GM19239 (cell line): Measurements from ENCODE around the gene SPTBN1.
"Not testable (repeated sequence)": the region's sequence is repeated elsewhere in the genome, so short reads cannot be mapped to it uniquely, and the experiment has no call there.

Source experiments
- DNase-seq: peaks from one replicate; pipeline ENCODE4 v3.0.0; 2011; ENCODE audit warnings: low spot score; ENCODE audit not compliant: insufficient read length
- FAIRE-seq: peaks from 2 replicates; lab custom pipeline; 2011; peaks lifted over from hg19 to GRCh38; lab: Jason Lieb, UNC

The SPTBN1 gene

GRCh38 chr2:54497763-54498680, 41.9 kb downstream of the SPTBN1 start:
- FAIRE-seq (no peak), DNase-seq (no peak)

GRCh38 chr2:54499661-54500060, 43.5 kb downstream of the SPTBN1 start:
- no peak for DNase-seq
- FAIRE-seq, result no peak

GRCh38 chr2:54500404-54501205, 44.5 kb downstream of the SPTBN1 start:
- DNase-seq (no peak), FAIRE-seq (no peak)

GRCh38 chr2:54502731-54503130, 46.6 kb downstream of the SPTBN1 start:
- DNase-seq (no peak), FAIRE-seq (no peak)

- DNase-seq (peak; percentile 23), FAIRE-seq (peak; percentile 79)
Observed at GRCh38 chr2:54503192-54503591, 47.1 kb downstream of the SPTBN1 start.

GRCh38 chr2:54503828-54504227, 47.7 kb downstream of the SPTBN1 start:
- FAIRE-seq, result no peak
- no peak for DNase-seq

- DNase-seq (no peak), FAIRE-seq (no peak)
Observed at GRCh38 chr2:54504866-54505265, 48.7 kb downstream of the SPTBN1 start.

- DNase-seq, result no peak
- no peak for FAIRE-seq
Observed at GRCh38 chr2:54508541-54508940, 52.4 kb downstream of the SPTBN1 start.

- FAIRE-seq, DNase-seq: not testable (repeated sequence)
Observed at GRCh38 chr2:54509043-54509442, 52.9 kb downstream of the SPTBN1 start.

- DNase-seq, result no peak
- no peak for FAIRE-seq
Observed at GRCh38 chr2:54510916-54511315, 54.8 kb downstream of the SPTBN1 start.

GRCh38 chr2:54512183-54512582, 56.1 kb downstream of the SPTBN1 start:
- FAIRE-seq (no peak), DNase-seq (no peak)

- peak; percentile 26 for FAIRE-seq
Observed at GRCh38 chr2:54512663-54513362, 56.7 kb downstream of the SPTBN1 start.

GRCh38 chr2:54513363-54513715, 57.2 kb downstream of the SPTBN1 start:
- FAIRE-seq, result no peak

More at GRCh38 chr2:54512663-54513362, 56.7 kb downstream of the SPTBN1 start:
- DNase-seq, result no peak

GRCh38 chr2:54514822-54515569, 58.9 kb downstream of the SPTBN1 start:
- FAIRE-seq (no peak), DNase-seq (no peak)

More at GRCh38 chr2:54513363-54513715, 57.2 kb downstream of the SPTBN1 start:
- no peak for DNase-seq

GRCh38 chr2:54516842-54517241, 60.7 kb downstream of the SPTBN1 start:
- FAIRE-seq (no peak), DNase-seq (no peak)

- not testable (repeated sequence) for FAIRE-seq, DNase-seq
Observed at GRCh38 chr2:54518016-54518415, 61.9 kb downstream of the SPTBN1 start.

- DNase-seq, result no peak
- FAIRE-seq, result no peak
Observed at GRCh38 chr2:54518430-54518829, 62.3 kb downstream of the SPTBN1 start.

- no peak for FAIRE-seq
- DNase-seq, result no peak
Observed at GRCh38 chr2:54519841-54520459, 63.8 kb downstream of the SPTBN1 start.

- no peak for FAIRE-seq
Observed at GRCh38 chr2:54520687-54521086, 64.6 kb downstream of the SPTBN1 start.

More at GRCh38 chr2:54520687-54521086, 64.6 kb downstream of the SPTBN1 start:
- DNase-seq, result no peak
